ENCODE results near the gene SLC34A1.

SLC34A1 gene

DNA sequence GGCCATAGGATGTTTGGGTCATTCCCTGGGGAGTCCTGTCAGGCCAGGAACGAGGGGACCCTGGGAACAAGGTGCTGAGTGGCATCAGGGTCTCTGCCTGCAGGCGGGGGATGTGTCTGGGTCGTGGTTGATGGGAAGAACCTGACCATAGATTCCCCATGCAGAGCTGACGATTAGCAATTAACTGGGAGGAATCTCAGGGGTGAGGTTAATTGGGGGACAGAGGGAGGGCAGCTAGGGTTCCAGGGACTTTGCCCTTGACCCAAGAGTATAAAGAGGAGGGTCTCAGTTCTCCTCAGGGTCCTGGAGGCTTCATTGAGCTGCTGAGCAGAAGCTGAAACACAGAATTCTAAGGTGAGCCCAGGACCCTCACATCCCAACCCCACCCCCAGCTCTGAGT is at the start of gene SLC34A1:
TSS of gene SLC34A1 (plus strand) at position 301 of the 400 bp plus-strand sequence. CDS start 1,308 bp downstream, outside the sequence.
- H3K27me3 ChIP-seq (replicated peaks), result no peaks in the 10 kb centered on the region

GRCh38 chr5:177334781-177335700 is 49.2 kb upstream of the SLC34A1 start:
- DNase-seq, result no peak
- TF ChIP-seq, protein P1, sequence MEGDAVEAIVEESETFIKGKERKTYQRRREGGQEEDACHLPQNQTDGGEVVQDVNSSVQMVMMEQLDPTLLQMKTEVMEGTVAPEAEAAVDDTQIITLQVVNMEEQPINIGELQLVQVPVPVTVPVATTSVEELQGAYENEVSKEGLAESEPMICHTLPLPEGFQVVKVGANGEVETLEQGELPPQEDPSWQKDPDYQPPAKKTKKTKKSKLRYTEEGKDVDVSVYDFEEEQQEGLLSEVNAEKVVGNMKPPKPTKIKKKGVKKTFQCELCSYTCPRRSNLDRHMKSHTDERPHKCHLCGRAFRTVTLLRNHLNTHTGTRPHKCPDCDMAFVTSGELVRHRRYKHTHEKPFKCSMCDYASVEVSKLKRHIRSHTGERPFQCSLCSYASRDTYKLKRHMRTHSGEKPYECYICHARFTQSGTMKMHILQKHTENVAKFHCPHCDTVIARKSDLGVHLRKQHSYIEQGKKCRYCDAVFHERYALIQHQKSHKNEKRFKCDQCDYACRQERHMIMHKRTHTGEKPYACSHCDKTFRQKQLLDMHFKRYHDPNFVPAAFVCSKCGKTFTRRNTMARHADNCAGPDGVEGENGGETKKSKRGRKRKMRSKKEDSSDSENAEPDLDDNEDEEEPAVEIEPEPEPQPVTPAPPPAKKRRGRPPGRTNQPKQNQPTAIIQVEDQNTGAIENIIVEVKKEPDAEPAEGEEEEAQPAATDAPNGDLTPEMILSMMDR (IDR thresholded peaks at IDR 0.05; ENCODE audit: low read depth, low read length, missing control alignments), result no peak
- in situ Hi-C loops (cut with HindIII; ENCODE audit: low pct_ligation_motif_present, low sequenced_read_pairs), result no loop called here
- no peak overlapping the region for H3K4me3 ChIP-seq (ENCODE audit: low read depth, low read length)
- no peak overlapping the region for H3K27ac ChIP-seq
- no peaks in the 10 kb centered on the region for H3K27me3 ChIP-seq (replicated peaks)
- H3K36me3 ChIP-seq (replicated peaks), result peaks cover 55% of the 10 kb centered on the region

More for the DNA sequence above, at the start of gene SLC34A1:
- Histone ChIP-seq H3K27ac (no peak within 1 kb of the TSS), H3K36me3 (replicated peaks) (no peaks in the 10 kb centered on the region), H3K4me3 (ENCODE audit: low read depth, low read length) (no peak within 1 kb of the TSS)
- no peak for DNase-seq
- in situ Hi-C loops (cut with HindIII; ENCODE audit: low pct_ligation_motif_present, low sequenced_read_pairs), result no loop called here
- TF ChIP-seq, protein P1 (IDR thresholded peaks at IDR 0.05; ENCODE audit: low read depth, low read length, missing control alignments), result no peak

- TF ChIP-seq, protein P1 (IDR thresholded peaks at IDR 0.05; ENCODE audit: low read depth, low read length, missing control alignments), result no peak
- Histone ChIP-seq H3K36me3 (replicated peaks) (peaks cover 50% of the 10 kb centered on the region), H3K27me3 (replicated peaks) (no peaks in the 10 kb centered on the region), H3K4me3 (ENCODE audit: low read depth, low read length) (no peak overlapping the region), H3K27ac (no peak overlapping the region)
- DNase-seq, result no peak
- in situ Hi-C loops (cut with HindIII; ENCODE audit: low pct_ligation_motif_present, low sequenced_read_pairs), result no loop called here
These were observed 48.6 kb upstream of the SLC34A1 start for GRCh38 chr5:177335701-177336065.

- Histone ChIP-seq H3K27ac (no peak overlapping the region), H3K36me3 (replicated peaks) (peaks cover 50% of the 10 kb centered on the region), H3K27me3 (replicated peaks) (no peaks in the 10 kb centered on the region), H3K4me3 (ENCODE audit: low read depth, low read length) (no peak overlapping the region)
- TF ChIP-seq, protein P1 (IDR thresholded peaks at IDR 0.05; ENCODE audit: low read depth, low read length, missing control alignments), result peak; percentile 57
- in situ Hi-C loops (cut with HindIII; ENCODE audit: low pct_ligation_motif_present, low sequenced_read_pairs), result no loop called here
- no peak for DNase-seq
These were observed 48.1 kb upstream of the SLC34A1 start for GRCh38 chr5:177336112-177336511.

DNA sequence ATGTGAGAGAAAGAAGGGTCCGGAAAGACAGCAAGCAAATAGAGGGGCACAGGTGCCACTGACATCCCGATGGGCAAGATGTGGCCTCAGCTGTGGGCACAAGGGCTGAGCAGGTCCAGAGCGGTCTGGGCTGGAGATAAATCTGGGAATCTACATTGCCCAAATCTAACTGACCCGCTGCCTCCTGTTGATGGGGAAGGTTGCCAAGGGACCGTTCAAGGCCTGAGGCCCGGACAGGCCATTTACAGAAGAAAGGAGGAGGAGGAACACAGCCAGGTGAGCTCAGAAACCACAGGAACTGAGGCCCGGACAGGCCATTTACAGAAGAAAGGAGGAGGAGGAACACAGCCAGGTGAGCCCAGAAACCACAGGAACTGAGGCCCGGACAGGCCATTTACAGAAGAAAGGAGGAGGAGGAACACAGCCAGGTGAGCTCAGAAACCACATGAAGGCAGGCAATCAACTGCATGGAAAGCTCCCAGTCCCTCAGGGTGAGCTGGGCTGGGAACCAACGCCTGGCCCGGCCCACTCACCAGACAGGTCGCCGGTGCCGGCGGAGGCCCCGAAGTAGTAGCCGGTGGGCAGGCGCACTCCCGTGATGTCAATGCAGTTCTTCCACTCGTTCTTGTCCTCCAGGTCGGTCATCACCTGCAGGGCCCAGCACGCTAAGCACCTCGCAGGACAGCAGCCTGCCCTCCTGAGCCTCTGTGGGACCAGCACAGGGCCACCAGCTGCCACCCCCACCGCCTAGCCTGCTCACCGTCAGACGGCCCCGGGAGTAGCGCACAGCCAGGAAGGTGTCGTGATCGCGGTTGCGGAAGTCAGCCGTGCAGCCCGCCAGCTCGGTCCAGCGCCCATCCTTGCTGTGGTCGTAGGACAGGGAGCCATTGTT is 47.4 kb upstream of the SLC34A1 start:
- Histone ChIP-seq H3K4me3 (ENCODE audit: low read depth, low read length) (no peak overlapping the region), H3K27ac (no peak overlapping the region), H3K27me3 (replicated peaks) (no peaks in the 10 kb centered on the region), H3K36me3 (replicated peaks) (peaks cover 45% of the 10 kb centered on the region)
- no peak for DNase-seq
- in situ Hi-C loops (cut with HindIII; ENCODE audit: low pct_ligation_motif_present, low sequenced_read_pairs), result no loop called here
- TF ChIP-seq, protein P1 (IDR thresholded peaks at IDR 0.05; ENCODE audit: low read depth, low read length, missing control alignments), result no peak

All from brain microvascular endothelial cell (primary cell).